ENCODE data around the gene ADAMTSL1.

Gene ADAMTSL1

GRCh38 chr9:18548456-18548855 lies 74.5 kb downstream of the ADAMTSL1 start:
- Histone ChIP-seq H3K27ac (replicated peaks) (no peak overlapping the region), H3K27me3 (ENCODE audit: insufficient read depth, poor library complexity, severe bottlenecking) (no peaks in the 10 kb centered on the region), H3K4me3 (replicated peaks; ENCODE audit: insufficient read depth, low read length) (no peak overlapping the region)
- DNase-seq (ENCODE audit: low read depth in 1 of 2, low spot score in 1 of 2), result no peak
- no peak for TF ChIP-seq REST (IDR thresholded peaks at IDR 0.05; ENCODE audit: insufficient replicate concordance, low read depth)
- no peak for TF ChIP-seq CTCF (IDR thresholded peaks at IDR 0.05; ENCODE audit: insufficient read depth, low read length)
- TF ChIP-seq POLR2AphosphoS5 (IDR thresholded peaks at IDR 0.05; ENCODE audit: low read depth), result no peak
- no peak for TF ChIP-seq GABPA (IDR thresholded peaks at IDR 0.05; ENCODE audit: low read depth)
- TF ChIP-seq SPI1 (IDR thresholded peaks at IDR 0.05; ENCODE audit: borderline replicate concordance, low read depth), result no peak

- DNase-seq (ENCODE audit: low read depth in 1 of 2, low spot score in 1 of 2), result no peak
- H3K27ac ChIP-seq (replicated peaks), result no peak overlapping the region
- H3K27me3 ChIP-seq (ENCODE audit: insufficient read depth, poor library complexity, severe bottlenecking), result no peaks in the 10 kb centered on the region
- no peak for TF ChIP-seq SPI1 (IDR thresholded peaks at IDR 0.05; ENCODE audit: borderline replicate concordance, low read depth)
- H3K4me3 ChIP-seq (replicated peaks; ENCODE audit: insufficient read depth, low read length), result no peak overlapping the region
These were observed 75.8 kb downstream of the ADAMTSL1 start for GRCh38 chr9:18549772-18550171.

- DNase-seq (ENCODE audit: low read depth in 1 of 2, low spot score in 1 of 2), result no peak
- Histone ChIP-seq H3K4me3 (replicated peaks; ENCODE audit: insufficient read depth, low read length) (no peak overlapping the region), H3K27me3 (ENCODE audit: insufficient read depth, poor library complexity, severe bottlenecking) (no peaks in the 10 kb centered on the region), H3K27ac (replicated peaks) (no peak overlapping the region)
- TF ChIP-seq CTCF (IDR thresholded peaks at IDR 0.05; ENCODE audit: insufficient read depth, low read length), result no peak
- TF ChIP-seq REST (IDR thresholded peaks at IDR 0.05; ENCODE audit: insufficient replicate concordance, low read depth), result no peak
- TF ChIP-seq GABPA (IDR thresholded peaks at IDR 0.05; ENCODE audit: low read depth), result no peak
- TF ChIP-seq POLR2AphosphoS5 (IDR thresholded peaks at IDR 0.05; ENCODE audit: low read depth), result no peak
- no peak for TF ChIP-seq SPI1 (IDR thresholded peaks at IDR 0.05; ENCODE audit: borderline replicate concordance, low read depth)
These were observed 76.3 kb downstream of the ADAMTSL1 start for GRCh38 chr9:18550286-18550685.

GRCh38 chr9:18554244-18554643 lies 80.3 kb downstream of the ADAMTSL1 start:
- TF ChIP-seq POLR2AphosphoS5 (IDR thresholded peaks at IDR 0.05; ENCODE audit: low read depth), result no peak
- no peak for TF ChIP-seq CTCF (IDR thresholded peaks at IDR 0.05; ENCODE audit: insufficient read depth, low read length)
- TF ChIP-seq GABPA (IDR thresholded peaks at IDR 0.05; ENCODE audit: low read depth), result no peak
- no peak for TF ChIP-seq SPI1 (IDR thresholded peaks at IDR 0.05; ENCODE audit: borderline replicate concordance, low read depth)
- TF ChIP-seq REST (IDR thresholded peaks at IDR 0.05; ENCODE audit: insufficient replicate concordance, low read depth), result no peak
- H3K27ac ChIP-seq (replicated peaks), result no peak overlapping the region
- DNase-seq (ENCODE audit: low read depth in 1 of 2, low spot score in 1 of 2), result no peak
- H3K27me3 ChIP-seq (ENCODE audit: insufficient read depth, poor library complexity, severe bottlenecking), result no peaks in the 10 kb centered on the region
- no peak overlapping the region for H3K4me3 ChIP-seq (replicated peaks; ENCODE audit: insufficient read depth, low read length)

All from HL-60 (cell line).